Activated CD8-positive, alpha-beta memory T cell treated with anti-CD3 and anti-CD28 coated beads, Interleukin-2, amount 50 U/mL, for 48 hours (primary cell): ENCODE measurements around the gene HOXD1.

Experiments
- DNase-seq: peaks from one replicate; pipeline ENCODE4 v3.0.0-alpha.2; 2020

The HOXD1 gene

GRCh38 chr2:176154576-176155252 is 33.8 kb upstream of the HOXD1 start:
- no peak for DNase-seq

- DNase-seq, result no peak
Measured at GRCh38 chr2:176155356-176156044, 33.0 kb upstream of the HOXD1 start.

DNA sequence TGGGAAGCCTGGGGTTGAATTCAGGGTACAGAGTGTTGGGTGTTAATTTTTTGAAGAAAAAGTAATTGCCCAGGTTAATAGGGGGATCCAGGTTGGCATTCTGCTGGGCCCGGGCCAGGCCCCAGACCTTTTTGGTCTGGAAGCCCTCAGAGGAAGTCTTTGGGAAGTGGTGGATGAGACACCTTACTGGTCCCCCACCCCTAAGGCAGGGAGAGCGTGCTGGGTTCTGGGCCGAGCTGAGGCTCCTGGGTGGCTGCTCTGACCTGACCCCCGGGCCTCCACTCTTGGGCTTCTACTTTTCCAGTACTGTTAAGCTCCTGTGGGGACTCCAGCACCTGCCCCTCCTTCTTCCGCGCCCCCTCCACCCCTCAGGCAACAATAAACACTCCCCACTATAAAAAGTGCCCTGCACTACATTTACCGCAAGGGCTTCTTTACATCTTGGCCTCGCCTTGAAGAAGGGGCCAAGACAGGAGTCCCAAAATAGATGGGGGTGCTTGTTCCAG is 32.1 kb upstream of the HOXD1 start:
- DNase-seq, result no peak

GRCh38 chr2:176156807-176157498 is 31.5 kb upstream of the HOXD1 start, which contains the start of gene HOXD3:
Gene HOXD3, plus strand, starts transcription at chr2:176157307. Its CDS starts 11,808 bp downstream, at chr2:176169115.
- DNase-seq, result no peak

- no peak for DNase-seq
Measured at GRCh38 chr2:176157499-176158185, 30.8 kb upstream of the HOXD1 start.

GRCh38 chr2:176158186-176158591 is 30.3 kb upstream of the HOXD1 start:
- no peak for DNase-seq

- DNase-seq, result no peak
Measured at GRCh38 chr2:176158855-176159662, 29.4 kb upstream of the HOXD1 start.

DNA sequence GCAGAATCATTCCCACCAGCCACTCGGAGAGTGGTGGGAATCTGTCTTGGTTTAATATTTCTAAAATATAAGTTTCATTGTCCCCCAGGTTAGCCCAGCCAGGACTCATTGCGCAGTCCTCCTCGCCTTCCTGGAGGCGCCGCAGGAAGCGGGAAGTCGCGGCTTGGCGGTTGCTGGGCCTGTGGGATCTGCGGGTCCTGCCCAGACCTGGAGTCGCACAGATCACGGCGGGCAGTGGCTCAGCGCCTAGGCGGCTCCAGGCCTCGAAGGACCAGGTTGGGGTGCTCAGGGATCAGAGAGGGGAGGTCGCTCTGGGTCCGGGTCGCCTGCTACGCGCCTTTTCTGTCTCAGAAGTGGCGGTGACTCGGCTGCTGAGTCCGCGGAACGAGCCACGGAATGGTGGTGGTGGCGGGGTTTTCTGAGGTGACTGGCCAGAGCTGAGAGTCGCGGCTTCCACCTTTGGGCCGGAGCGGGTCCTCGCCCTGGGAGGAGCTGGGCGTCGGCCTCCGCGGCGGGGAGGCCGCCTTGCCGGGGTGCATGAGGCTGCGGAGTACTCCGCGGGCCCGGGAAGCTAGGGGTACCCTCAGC is 28.7 kb upstream of the HOXD1 start:
- no peak for DNase-seq

GRCh38 chr2:176160251-176160985 is 28.1 kb upstream of the HOXD1 start:
- DNase-seq, result no peak

DNA sequence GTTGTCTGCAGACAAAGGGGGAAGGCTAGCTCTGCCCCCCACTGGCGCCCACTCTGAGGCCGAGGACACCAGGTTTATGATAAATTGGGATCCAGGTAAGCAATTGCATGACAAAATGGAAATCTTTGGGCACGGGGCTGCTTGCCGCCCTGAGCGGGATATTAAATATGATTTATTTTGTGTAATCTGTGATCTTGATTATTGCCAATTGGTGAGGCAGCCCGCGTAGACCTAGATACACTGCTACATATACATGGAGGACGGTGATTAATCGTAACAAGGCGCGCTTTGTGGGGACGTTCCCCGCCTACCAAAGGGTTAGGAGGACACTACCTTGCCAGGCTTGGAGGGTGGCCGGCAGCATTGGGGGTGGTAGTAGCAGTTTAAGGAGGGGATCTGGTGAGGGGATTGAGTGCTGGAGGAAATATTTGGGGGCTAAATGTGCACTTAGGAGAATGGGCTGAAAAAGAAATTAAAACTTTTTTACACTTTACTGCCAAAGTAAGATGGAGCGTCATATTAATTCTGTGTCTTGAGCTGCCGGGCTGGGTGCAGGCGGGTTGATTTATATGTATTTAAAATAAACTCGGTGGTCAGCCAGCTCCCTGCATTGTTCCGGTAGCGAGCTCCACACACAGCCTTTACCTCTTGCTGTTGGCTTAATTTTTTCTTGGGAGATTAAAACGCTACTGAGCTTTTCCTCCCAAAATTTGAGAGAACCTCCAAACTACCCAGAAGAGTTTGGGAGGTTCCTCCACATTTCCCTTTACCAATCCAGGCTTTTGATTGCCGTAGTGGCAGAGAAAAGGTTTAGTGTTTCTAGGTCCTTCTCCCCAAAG is 27.3 kb upstream of the HOXD1 start:
- DNase-seq, result no peak

- DNase-seq, result no peak
Measured at GRCh38 chr2:176161825-176162626, 26.4 kb upstream of the HOXD1 start.

- no peak for DNase-seq
Measured at GRCh38 chr2:176162911-176163671, 25.4 kb upstream of the HOXD1 start.

- DNase-seq, result no peak
Measured at GRCh38 chr2:176163672-176164056, 24.8 kb upstream of the HOXD1 start.

- no peak for DNase-seq
Measured at GRCh38 chr2:176164201-176164600, 24.3 kb upstream of the HOXD1 start.

- no peak for DNase-seq
Measured at GRCh38 chr2:176164611-176165369, 23.7 kb upstream of the HOXD1 start.

GRCh38 chr2:176165370-176166050 is 23.0 kb upstream of the HOXD1 start:
- no peak for DNase-seq

DNA sequence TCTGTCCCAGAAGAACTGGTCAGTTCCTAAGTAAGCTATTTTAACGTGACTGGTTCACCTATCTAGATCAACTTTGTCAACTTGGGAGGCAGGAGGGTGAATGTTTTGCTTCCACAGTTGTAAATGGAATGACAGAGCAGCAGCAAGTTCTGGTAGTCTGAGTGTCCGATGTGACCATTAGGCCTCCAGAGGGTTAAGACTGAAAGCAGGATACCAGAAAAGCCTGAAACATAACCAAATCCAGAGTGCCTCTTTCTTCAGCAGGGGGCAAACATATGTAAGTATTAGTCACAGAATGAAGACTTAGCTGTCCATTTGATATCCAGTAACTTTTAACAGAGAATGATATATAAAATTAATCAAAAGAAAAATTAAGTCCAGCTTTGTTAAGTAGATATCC is 22.2 kb upstream of the HOXD1 start:
- no peak for DNase-seq
